ENCODE data around the gene GNB1L. TPM values are rescaled to one million over a fixed set of nuclear protein-coding genes. Genes with fewer than 3 reads are reported as not detected.
A peak's percentile ranks its signal among the peaks of the same experiment; 100 is the strongest.

GNB1L gene
- total RNA-seq, 1 experiment from 2014 or later = 18.0 TPM

- ChIA-PET CTCF (interaction anchor here (0.7 to 2.0 kb wide), 2 partner anchors 59 to 96 kb away, joined by 3 to 5 read pairs; no protein-coding TSS in a partner anchor), POLR2A (no interaction called here)
- Mint-ChIP-seq H3K27me3 (ENCODE audit: low read depth) (no peaks in the 10 kb centered on the region), H3K27ac (no peak overlapping the region), H3K36me3 (peaks cover 36% of the 10 kb centered on the region), H3K9me3 (peaks cover 9% of the 10 kb centered on the region), H3K4me1 (peaks cover 26% of the 10 kb centered on the region), H3K4me3 (peak overlapping the region; percentile 88; the same call in 1 of the 2 replicates)
- ATAC-seq = no peak
- no peak for TF ChIP-seq FOXP1 (CRISPR knock-in tag; IDR thresholded peaks at IDR 0.05; ENCODE audit: borderline replicate concordance)
- no peak for TF ChIP-seq ETV6 (CRISPR knock-in tag; IDR thresholded peaks at IDR 0.05)
- TF ChIP-seq CREB1 (CRISPR knock-in tag; IDR thresholded peaks at IDR 0.05) = no peak
- TF ChIP-seq SMAD4 (CRISPR knock-in tag; IDR thresholded peaks at IDR 0.05) = no peak
- no peak for TF ChIP-seq NR2C2 (CRISPR knock-in tag; IDR thresholded peaks at IDR 0.05)
- TF ChIP-seq ZBTB43 (CRISPR knock-in tag; IDR thresholded peaks at IDR 0.05) = no peak
- no peak for DNase-seq (ENCODE audit: low spot score)
Observed at GRCh38 chr22:19851291-19852176, 3.1 kb downstream of the GNB1L start.

- peaks cover 22% of the 10 kb centered on the region for H3K4me1 Mint-ChIP-seq
- ChIA-PET CTCF (interaction anchor here (1.0 to 2.0 kb wide), 3 partner anchors 97 to 120 kb away, joined by 3 to 5 read pairs (median 5); no protein-coding TSS in a partner anchor), POLR2A (no interaction called here)
- no peak for ATAC-seq
- H3K27me3 Mint-ChIP-seq (ENCODE audit: low read depth) = no peaks in the 10 kb centered on the region
- no peak for DNase-seq (ENCODE audit: low spot score)
- H3K4me3 Mint-ChIP-seq = no peak overlapping the region
- H3K27ac Mint-ChIP-seq = no peak overlapping the region
- TF ChIP-seq ZBTB43 (CRISPR knock-in tag; IDR thresholded peaks at IDR 0.05) (no peak), FOXP1 (CRISPR knock-in tag; IDR thresholded peaks at IDR 0.05; ENCODE audit: borderline replicate concordance) (no peak), ZNF219 (CRISPR knock-in tag; IDR thresholded peaks at IDR 0.05; ENCODE audit: borderline replicate concordance) (no peak), ZSCAN18 (CRISPR knock-in tag; IDR thresholded peaks at IDR 0.05) (no peak), FOXK1 (CRISPR knock-in tag; IDR thresholded peaks at IDR 0.05) (no peak), AFF4 (CRISPR knock-in tag; IDR thresholded peaks at IDR 0.05; ENCODE audit: borderline replicate concordance) (no peak), ATF3 (CRISPR knock-in tag; conservative IDR thresholded peaks at IDR 0.05) (no peak), ZNF512 (CRISPR knock-in tag; IDR thresholded peaks at IDR 0.05; ENCODE audit: borderline replicate concordance) (no peak), USF2 (CRISPR knock-in tag; IDR thresholded peaks at IDR 0.05) (no peak), NR1H2 (CRISPR knock-in tag; IDR thresholded peaks at IDR 0.05) (no peak), FOXJ3 (CRISPR knock-in tag; IDR thresholded peaks at IDR 0.05; ENCODE audit: borderline replicate concordance) (no peak)
- peaks cover 9% of the 10 kb centered on the region for H3K9me3 Mint-ChIP-seq
- peaks cover 36% of the 10 kb centered on the region for H3K36me3 Mint-ChIP-seq
Observed at GRCh38 chr22:19850763-19851109, 3.9 kb downstream of the GNB1L start.

Data from WTC11 (cell line).